HG03108 (cell line): Measurements from ENCODE around the gene CPNE5.

Source experiments
- ATAC-seq: cut with Tn5 transposase; IDR thresholded peaks from one replicate; pipeline ENCODE4 v1.9.1; 2021; ENCODE audit warnings: moderate library complexity; ENCODE audit not compliant: unreplicated experiment

Gene CPNE5

GRCh38 chr6:36793913-36794712, 45.1 kb downstream of the CPNE5 start:
- ATAC-seq = no peak

DNA sequence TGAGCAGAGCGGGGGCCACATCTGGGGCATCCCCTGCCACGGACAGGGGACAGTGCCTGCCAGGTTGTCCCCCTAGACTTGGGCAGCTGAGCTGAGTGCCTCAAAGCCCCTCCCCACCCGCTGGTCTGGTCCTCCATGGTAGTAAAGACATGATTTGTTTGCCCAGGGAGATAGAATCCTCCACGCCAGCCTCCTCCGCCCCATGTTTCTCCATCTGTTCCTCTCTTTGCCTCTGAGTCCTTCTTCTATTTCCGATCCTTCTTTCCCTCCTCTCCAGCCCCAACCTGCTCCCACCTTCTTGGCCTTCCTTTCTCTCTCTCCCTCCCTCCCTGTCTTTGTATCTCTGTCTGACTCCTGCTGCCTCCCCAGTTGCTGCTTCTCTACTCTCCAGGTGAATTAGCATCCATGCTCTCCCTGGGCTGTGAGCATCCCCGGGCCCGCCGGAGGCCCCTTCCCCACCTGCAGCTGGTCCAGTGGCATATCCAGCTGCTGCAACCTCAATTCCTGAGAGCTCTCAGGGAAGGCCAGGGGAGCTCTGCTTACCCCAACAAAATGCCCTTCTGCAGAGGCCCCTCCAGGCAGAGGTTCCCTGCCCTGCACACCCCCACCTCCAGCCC, 45.8 kb downstream of the CPNE5 start:
- ATAC-seq = no peak

- no peak for ATAC-seq
Measured at GRCh38 chr6:36791521-36792135, 47.6 kb downstream of the CPNE5 start.

- ATAC-seq = no peak
Measured at GRCh38 chr6:36791085-36791484, 48.2 kb downstream of the CPNE5 start.

GRCh38 chr6:36788768-36789167, 50.5 kb downstream of the CPNE5 start:
- no peak for ATAC-seq

- ATAC-seq = no peak
Measured at GRCh38 chr6:36788186-36788585, 51.1 kb downstream of the CPNE5 start.

DNA sequence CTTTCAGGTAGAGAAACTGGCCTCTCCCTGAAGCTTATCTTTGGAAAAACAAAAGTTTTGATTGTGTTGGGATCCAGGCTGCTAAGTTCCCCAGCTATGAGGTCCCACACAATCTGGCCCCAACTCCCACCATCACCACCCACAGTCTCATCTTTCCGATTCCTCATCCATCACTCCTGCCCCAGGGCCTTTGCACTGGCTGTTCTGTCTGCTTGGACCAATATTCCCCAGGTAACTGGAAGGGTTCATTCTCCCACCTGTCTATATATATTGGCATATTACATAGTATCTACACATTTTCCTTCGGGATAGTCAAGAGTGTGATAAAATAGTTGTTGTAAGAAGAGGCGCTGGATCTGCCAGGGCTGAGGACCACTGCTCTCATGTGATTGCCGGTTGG, 52.0 kb downstream of the CPNE5 start:
- ATAC-seq = no peak

DNA sequence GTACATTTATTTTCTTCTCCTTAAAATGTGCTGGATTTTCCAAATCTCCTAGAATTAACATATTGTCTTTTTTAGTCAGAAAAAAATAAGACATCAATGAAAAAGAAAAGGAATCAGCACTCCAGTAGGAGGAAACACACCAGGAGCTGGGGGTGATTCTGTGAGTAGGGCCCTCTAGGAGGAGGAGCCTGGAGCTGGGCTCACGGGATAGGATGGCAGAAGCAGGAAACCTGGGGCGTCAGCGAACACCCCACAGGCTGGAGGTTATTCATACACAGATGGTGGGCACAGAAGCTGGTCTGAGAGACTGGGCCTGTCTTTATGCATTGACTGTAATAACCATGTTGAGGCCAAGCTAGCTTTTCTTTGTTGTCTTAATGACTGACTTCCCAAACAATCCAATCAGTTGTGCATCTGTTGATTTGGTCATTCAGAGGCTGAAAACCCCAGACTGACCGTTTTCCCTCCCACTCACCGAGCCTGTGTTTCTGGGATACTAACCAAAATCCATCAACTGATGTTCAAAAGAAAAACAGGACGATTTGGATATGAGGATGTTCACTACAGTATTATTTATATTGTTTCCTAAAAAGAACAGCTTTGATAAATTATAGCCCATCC, 53.1 kb downstream of the CPNE5 start:
- ATAC-seq = no peak

GRCh38 chr6:36784376-36784636, 54.9 kb downstream of the CPNE5 start:
- no peak for ATAC-seq

- no peak for ATAC-seq
Measured at GRCh38 chr6:36783603-36784375, 55.5 kb downstream of the CPNE5 start.

GRCh38 chr6:36781669-36782068, 57.6 kb downstream of the CPNE5 start:
- ATAC-seq = peak; percentile 73

DNA sequence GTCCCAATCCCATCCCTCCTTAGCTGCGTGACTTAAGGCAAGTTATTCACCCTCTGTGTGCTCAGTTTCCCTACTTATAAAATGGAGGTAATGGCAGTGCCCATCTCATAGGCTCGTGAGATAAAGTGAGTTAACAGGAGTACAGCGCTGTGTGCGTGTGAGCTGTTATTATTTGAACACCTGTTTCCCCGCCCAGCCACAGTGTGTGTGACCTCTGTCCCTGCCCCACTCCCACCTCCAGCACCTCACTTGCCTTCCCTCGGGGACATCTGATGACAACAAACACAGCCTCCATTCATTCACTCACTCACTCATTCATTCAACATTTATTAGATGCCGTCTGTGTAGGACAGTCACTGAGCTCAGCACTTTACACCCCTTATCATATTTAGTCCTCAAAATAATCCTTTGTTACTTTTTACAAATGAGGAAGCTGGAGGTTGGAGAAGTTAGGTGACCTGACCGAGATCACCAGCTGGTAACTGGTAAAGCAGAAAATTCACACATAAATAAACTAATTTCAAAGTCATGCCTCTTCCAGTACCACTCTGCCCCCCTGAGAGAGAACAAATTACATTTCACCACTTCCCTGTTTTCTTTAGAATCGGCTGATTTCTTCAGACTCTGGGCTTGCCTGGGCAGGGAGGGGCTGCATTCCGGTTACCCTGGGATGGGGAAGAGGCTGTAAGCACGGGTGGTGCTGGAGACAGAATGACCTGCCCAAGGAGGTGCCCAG, 58.6 kb downstream of the CPNE5 start:
- no peak for ATAC-seq

DNA sequence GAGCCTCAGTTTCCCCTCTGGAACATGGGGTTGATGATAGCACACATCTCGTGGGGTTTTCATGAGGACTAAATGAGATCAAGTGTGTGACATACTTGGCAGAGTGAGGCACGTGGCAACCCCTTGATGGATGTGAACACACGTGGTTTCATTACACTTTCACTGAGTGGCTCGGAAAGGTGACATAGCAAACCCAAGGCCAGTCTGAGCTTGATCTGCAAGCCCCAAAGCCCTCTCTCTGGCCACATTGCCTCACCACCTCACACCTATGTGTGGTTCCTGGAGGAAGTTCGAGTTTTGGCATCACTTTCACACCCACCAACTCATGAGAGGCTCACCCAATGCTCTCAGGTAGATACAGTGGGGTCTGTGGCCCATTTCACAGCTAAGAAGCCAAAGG, 60.0 kb downstream of the CPNE5 start:
- no peak for ATAC-seq

- no peak for ATAC-seq
Measured at GRCh38 chr6:36777801-36778200, 61.4 kb downstream of the CPNE5 start.

GRCh38 chr6:36776167-36776566, 63.1 kb downstream of the CPNE5 start:
- no peak for ATAC-seq

DNA sequence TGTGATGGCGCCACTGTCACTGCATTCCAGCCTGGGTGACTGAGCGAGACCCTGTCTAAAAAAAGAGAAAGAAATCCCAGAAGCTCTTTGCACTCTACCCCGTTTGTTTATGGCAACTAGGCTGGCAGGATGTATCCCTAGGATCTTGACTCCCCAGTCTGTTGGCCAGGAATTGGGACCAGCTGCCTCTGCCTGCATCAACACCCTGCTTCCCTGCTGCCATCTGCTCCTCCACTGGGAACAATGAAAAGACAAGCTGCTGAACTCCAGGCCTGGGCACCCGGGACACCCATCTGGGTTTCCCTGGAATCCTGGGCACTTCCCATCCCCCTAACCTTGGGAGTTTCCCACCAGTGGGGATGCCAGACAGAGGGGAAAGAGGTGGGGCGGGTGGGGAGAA, 64.9 kb downstream of the CPNE5 start:
- no peak for ATAC-seq

DNA sequence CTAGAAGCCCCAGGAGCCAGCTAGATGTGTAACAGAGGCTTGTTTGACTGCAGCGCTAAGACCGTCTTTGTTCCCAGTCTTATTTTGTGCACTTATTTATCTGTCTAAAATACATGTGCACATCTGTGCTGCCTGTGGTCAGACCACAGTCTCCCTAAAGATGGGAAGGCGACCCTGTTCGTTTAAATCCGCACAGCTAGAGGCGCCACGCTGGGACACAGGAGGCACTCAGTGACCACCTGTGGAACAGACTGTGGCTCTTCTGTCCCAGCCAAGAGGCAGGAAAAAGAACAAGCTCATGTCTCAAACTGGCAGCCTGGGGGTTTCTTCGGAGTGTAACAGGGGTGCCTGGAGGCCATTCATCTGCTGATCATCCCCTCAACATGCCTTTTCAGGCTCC, 66.8 kb downstream of the CPNE5 start:
- no peak for ATAC-seq

DNA sequence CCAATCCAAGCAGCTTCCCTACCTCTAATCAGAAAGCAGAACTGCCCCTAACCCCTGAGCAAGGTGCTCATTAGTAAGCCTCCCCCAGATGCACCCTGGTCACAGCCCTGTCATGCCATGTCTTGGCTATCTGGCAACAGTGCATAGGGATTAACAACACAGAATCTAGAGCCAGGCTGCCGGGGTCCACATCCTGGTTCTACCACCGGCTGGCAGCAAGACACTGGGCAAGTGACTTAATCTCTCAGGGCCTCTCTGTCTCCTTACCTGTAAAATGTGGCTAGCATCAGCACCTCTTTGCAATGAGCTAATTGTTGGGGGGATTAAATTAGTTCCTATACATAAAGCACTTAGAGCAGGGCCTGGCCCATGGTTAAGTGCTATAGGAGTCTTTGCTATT, 68.1 kb downstream of the CPNE5 start:
- ATAC-seq = no peak

- ATAC-seq = no peak
Measured at GRCh38 chr6:36769676-36770499, 69.4 kb downstream of the CPNE5 start.

DNA sequence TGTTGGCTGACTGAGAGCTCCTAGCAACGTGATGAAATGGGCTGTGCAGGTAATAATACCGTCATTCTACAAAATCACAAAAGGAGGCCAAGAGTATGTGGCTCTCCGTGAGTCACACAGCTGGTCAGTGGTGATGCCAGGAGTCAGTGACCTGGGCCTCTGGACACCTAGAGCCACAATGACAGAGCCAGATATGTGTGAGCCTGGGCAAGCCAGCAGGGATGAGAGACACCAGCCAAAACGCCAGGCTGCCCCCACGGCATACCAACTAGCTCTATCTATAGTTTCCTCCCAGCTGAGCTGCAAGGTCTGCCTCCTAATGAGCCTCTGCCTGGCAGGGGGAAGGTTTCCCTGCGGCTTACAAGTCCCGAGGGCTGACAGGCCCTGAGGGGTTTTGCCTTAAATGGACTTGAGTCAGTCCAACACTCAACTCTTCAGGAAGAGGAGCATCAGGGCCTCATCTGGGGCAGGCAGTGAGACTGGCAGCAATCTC, 70.0 kb downstream of the CPNE5 start:
- ATAC-seq = no peak
